ENCODE results near the gene FAM124A. TPM values are rescaled to one million over a fixed set of nuclear protein-coding genes. Genes with fewer than 3 reads are reported as not detected.

Gene FAM124A
- total RNA-seq, 3 donors from 2014 or later (not counting 1 experiment from before 2014, with no cell fraction given), result not detected

GRCh38 chr13:51240178-51240577 is 18.0 kb downstream of the FAM124A start:
- no peak for ATAC-seq
- Histone ChIP-seq H3K27me3 (ENCODE audit: control insufficient read depth, insufficient read depth, low read length) (no peaks in the 10 kb centered on the region), H3K36me3 (ENCODE audit: control insufficient read depth, insufficient read depth, low read length) (no peaks in the 10 kb centered on the region), H3K4me3 (ENCODE audit: low read length) (no peak overlapping the region), H3K27ac (ENCODE audit: low read length) (no peak overlapping the region), H3K9me3 (ENCODE audit: control insufficient read depth, insufficient read depth, low read length) (no peaks in the 10 kb centered on the region), H3K4me1 (ENCODE audit: control insufficient read depth, insufficient read depth, low read length) (peaks cover 7% of the 10 kb centered on the region)
- no peak overlapping the region for H3K4me3 Mint-ChIP-seq
- H3K9me3 Mint-ChIP-seq, result no peaks in the 10 kb centered on the region
- DNase-seq, result no peak
- no peak overlapping the region for H3K27ac Mint-ChIP-seq
- no peak for TF ChIP-seq CTCF (IDR thresholded peaks at IDR 0.05)
- H3K27me3 Mint-ChIP-seq (ENCODE audit: low read depth in 2 of 2), result peaks cover 13 to 54% of the 10 kb centered on the region in 2 donors
- intact Hi-C loops (cut with micrococcal nuclease), result no loop called here
- H3K36me3 Mint-ChIP-seq, result no peaks in the 10 kb centered on the region
- peaks cover 8 to 9% of the 10 kb centered on the region in 2 donors for H3K4me1 Mint-ChIP-seq
- 70% methylated on average over 4 of the region's 5 CpGs for WGBS (ENCODE audit: insufficient coverage)

GRCh38 chr13:51240958-51241357 is 18.8 kb downstream of the FAM124A start:
- Histone ChIP-seq H3K27ac (ENCODE audit: low read length) (no peak overlapping the region), H3K27me3 (ENCODE audit: control insufficient read depth, insufficient read depth, low read length) (no peaks in the 10 kb centered on the region), H3K36me3 (ENCODE audit: control insufficient read depth, insufficient read depth, low read length) (no peaks in the 10 kb centered on the region), H3K4me3 (ENCODE audit: low read length) (no peak overlapping the region), H3K9me3 (ENCODE audit: control insufficient read depth, insufficient read depth, low read length) (no peaks in the 10 kb centered on the region), H3K4me1 (ENCODE audit: control insufficient read depth, insufficient read depth, low read length) (peaks cover 7% of the 10 kb centered on the region)
- no peak for TF ChIP-seq CTCF (IDR thresholded peaks at IDR 0.05)
- no peak overlapping the region for H3K4me3 Mint-ChIP-seq
- no peaks in the 10 kb centered on the region for H3K9me3 Mint-ChIP-seq
- DNase-seq (no peak), ATAC-seq (no peak)
- peaks cover 15 to 56% of the 10 kb centered on the region in 2 donors for H3K27me3 Mint-ChIP-seq (ENCODE audit: low read depth in 2 of 2)
- H3K27ac Mint-ChIP-seq, result no peak overlapping the region
- H3K4me1 Mint-ChIP-seq, result peaks cover 8 to 9% of the 10 kb centered on the region in 2 donors
- H3K36me3 Mint-ChIP-seq, result no peaks in the 10 kb centered on the region
- intact Hi-C loops (cut with micrococcal nuclease), result no loop called here
- WGBS (ENCODE audit: insufficient coverage), result 87% methylated on average over 3 of the region's 3 CpGs

- Mint-ChIP-seq H3K36me3 (no peaks in the 10 kb centered on the region), H3K27me3 (ENCODE audit: low read depth in 2 of 2) (peaks cover 11 to 49% of the 10 kb centered on the region in 2 donors), H3K4me3 (no peak overlapping the region), H3K9me3 (no peaks in the 10 kb centered on the region), H3K4me1 (peaks cover 8 to 9% of the 10 kb centered on the region in 2 donors), H3K27ac (no peak overlapping the region)
- Histone ChIP-seq H3K9me3 (ENCODE audit: control insufficient read depth, insufficient read depth, low read length) (no peaks in the 10 kb centered on the region), H3K4me1 (ENCODE audit: control insufficient read depth, insufficient read depth, low read length) (peaks cover 7% of the 10 kb centered on the region), H3K4me3 (ENCODE audit: low read length) (no peak overlapping the region), H3K27me3 (ENCODE audit: control insufficient read depth, insufficient read depth, low read length) (no peaks in the 10 kb centered on the region), H3K27ac (ENCODE audit: low read length) (no peak overlapping the region), H3K36me3 (ENCODE audit: control insufficient read depth, insufficient read depth, low read length) (no peaks in the 10 kb centered on the region)
- intact Hi-C loops (cut with micrococcal nuclease), result no loop called here
- no peak for ATAC-seq
- no peak for TF ChIP-seq CTCF (IDR thresholded peaks at IDR 0.05)
- DNase-seq, result no peak
- WGBS (ENCODE audit: insufficient coverage), result 87% methylated on average over 5 of the region's 6 CpGs
Measured at GRCh38 chr13:51241720-51242119, 19.5 kb downstream of the FAM124A start.

GRCh38 chr13:51243227-51243626 is 21.0 kb downstream of the FAM124A start:
- no peaks in the 10 kb centered on the region for H3K36me3 ChIP-seq (ENCODE audit: control insufficient read depth, insufficient read depth, low read length)
- H3K27ac ChIP-seq (ENCODE audit: low read length), result no peak overlapping the region
- no peak overlapping the region for H3K4me3 Mint-ChIP-seq
- DNase-seq (no peak), ATAC-seq (no peak)
- intact Hi-C loops (cut with micrococcal nuclease), result no loop called here
- H3K27me3 Mint-ChIP-seq (ENCODE audit: low read depth in 2 of 2), result peaks cover 11 to 42% of the 10 kb centered on the region in 2 donors
- no peaks in the 10 kb centered on the region for H3K27me3 ChIP-seq (ENCODE audit: control insufficient read depth, insufficient read depth, low read length)
- H3K9me3 ChIP-seq (ENCODE audit: control insufficient read depth, insufficient read depth, low read length), result no peaks in the 10 kb centered on the region
- WGBS (ENCODE audit: insufficient coverage), result 80% methylated on average over 4 of the region's 4 CpGs
- no peak overlapping the region for H3K4me3 ChIP-seq (ENCODE audit: low read length)
- H3K4me1 ChIP-seq (ENCODE audit: control insufficient read depth, insufficient read depth, low read length), result no peaks in the 10 kb centered on the region
- no peaks in the 10 kb centered on the region for H3K4me1 Mint-ChIP-seq
- H3K9me3 Mint-ChIP-seq, result no peaks in the 10 kb centered on the region
- no peaks in the 10 kb centered on the region for H3K36me3 Mint-ChIP-seq
- TF ChIP-seq CTCF (IDR thresholded peaks at IDR 0.05), result no peak
- no peak overlapping the region for H3K27ac Mint-ChIP-seq

Measured in natural killer cell (primary cell).